PC-9 (cell line): ENCODE measurements around the gene ZNF333.

Source experiments
- CTCF ChIP-seq: fragments of 200-600 bp; sonication (generic); conservative IDR thresholded peaks from 2 replicates; pipeline ENCODE4 v1.6.1; 2017; ENCODE audit warnings: mixed run types, antibody characterized with exemption, mild to moderate bottlenecking, moderate library complexity
- EZH2 ChIP-seq: fragments of 200-600 bp; sonication (generic); IDR thresholded peaks from 2 replicates; pipeline ENCODE4 v1.8.0; 2017; ENCODE audit warnings: antibody characterized with exemption, low read depth

- TF ChIP-seq CTCF: no peak
- no peak for TF ChIP-seq EZH2
These were observed 86.2 kb downstream of the ZNF333 start for GRCh38 chr19:14775869-14776586.
